ENCODE data around the gene MCC. TPM values are rescaled to one million over a fixed set of nuclear protein-coding genes. Genes with fewer than 3 reads are reported as not detected.

The MCC gene
- total RNA-seq, 1 donor from 2014 or later: 20.6 TPM

DNA sequence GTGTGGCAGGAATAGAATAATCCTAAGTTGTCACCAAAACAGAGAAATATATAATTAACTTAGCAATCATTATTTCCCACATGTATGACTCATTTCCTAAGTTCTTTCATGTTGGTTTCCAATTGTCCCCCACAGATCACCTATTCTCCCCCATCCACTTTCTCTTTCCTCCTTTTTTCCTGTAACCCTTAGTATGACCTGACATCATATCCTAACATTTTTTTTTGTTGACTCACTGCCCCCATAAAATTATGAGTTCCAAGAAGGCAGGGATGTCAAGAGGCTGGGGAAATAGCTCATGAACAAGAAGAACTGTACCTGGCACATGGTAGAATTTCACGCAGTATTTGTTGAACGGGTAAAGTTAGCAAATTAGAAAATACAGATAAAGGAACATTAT is 324.9 kb downstream of the MCC start:
- no peak for TF ChIP-seq CTCF (IDR thresholded peaks at IDR 0.05)
- Histone ChIP-seq H3K27me3 (ENCODE audit: low read depth) (no peaks in the 10 kb centered on the region), H3K4me1 (no peaks in the 10 kb centered on the region), H3K9me3 (no peaks in the 10 kb centered on the region), H3K36me3 (no peaks in the 10 kb centered on the region), H3K27ac (no peak overlapping the region), H3K4me3 (no peak overlapping the region)
- intact Hi-C loops (cut with DNase I): no loop called here
- DNase-seq (no peak), ATAC-seq (no peak)

DNA sequence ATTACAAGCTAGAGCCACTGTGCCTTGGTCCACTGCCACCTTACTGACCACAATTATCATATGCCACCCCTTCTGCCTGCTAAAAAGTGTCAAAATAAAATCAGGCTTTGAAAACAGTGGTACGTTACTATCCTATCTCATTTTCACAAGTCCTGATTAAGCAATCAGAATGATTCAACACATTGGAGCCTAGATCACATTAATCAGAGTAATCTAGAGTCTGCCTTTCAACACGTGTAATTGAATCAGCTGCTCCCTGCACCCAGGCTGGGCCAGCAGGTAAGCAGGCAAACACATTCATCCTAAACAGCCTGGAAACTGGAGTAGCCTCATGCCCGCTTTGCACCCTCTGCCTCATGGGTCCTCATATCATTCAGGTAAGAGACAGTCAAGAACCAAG is 325.5 kb downstream of the MCC start:
- no peak for TF ChIP-seq CTCF (IDR thresholded peaks at IDR 0.05)
- H3K4me1 ChIP-seq: no peaks in the 10 kb centered on the region
- H3K27ac ChIP-seq: no peak overlapping the region
- H3K4me3 ChIP-seq: no peak overlapping the region
- H3K27me3 ChIP-seq (ENCODE audit: low read depth): no peaks in the 10 kb centered on the region
- intact Hi-C loops (cut with DNase I): no loop called here
- DNase-seq (no peak), ATAC-seq (no peak)
- H3K9me3 ChIP-seq: no peaks in the 10 kb centered on the region
- H3K36me3 ChIP-seq: no peaks in the 10 kb centered on the region

DNA sequence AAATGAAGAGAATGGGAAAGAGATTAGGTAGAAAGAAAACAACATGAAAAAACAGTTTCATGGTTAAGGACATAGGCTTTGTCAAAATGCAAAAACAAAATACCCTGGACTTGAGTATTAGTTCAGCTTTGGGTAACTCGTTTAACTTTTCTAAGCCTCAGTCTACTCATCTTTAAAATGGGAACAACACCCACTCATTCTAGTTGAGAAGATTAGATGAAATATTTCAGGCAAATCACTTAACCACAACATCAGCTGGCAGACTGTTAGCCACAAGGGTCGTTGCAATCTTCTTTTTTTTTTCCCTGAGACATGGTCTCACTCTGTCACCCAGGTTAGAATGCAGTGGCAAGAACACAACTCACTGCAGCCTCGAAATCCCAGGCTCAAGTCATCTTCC is 326.0 kb downstream of the MCC start:
- Histone ChIP-seq H3K4me1 (no peaks in the 10 kb centered on the region), H3K4me3 (no peak overlapping the region), H3K36me3 (no peaks in the 10 kb centered on the region), H3K27me3 (ENCODE audit: low read depth) (no peaks in the 10 kb centered on the region), H3K9me3 (no peaks in the 10 kb centered on the region), H3K27ac (no peak overlapping the region)
- DNase-seq: no peak
- ATAC-seq: no peak
- no peak for TF ChIP-seq CTCF (IDR thresholded peaks at IDR 0.05)
- intact Hi-C loops (cut with DNase I): no loop called here

- ATAC-seq (no peak), DNase-seq (no peak)
- no peaks in the 10 kb centered on the region for H3K27me3 ChIP-seq (ENCODE audit: low read depth)
- H3K36me3 ChIP-seq: no peaks in the 10 kb centered on the region
- H3K4me3 ChIP-seq: no peak overlapping the region
- TF ChIP-seq CTCF (IDR thresholded peaks at IDR 0.05): no peak
- H3K27ac ChIP-seq: no peak overlapping the region
- no peaks in the 10 kb centered on the region for H3K9me3 ChIP-seq
- intact Hi-C loops (cut with DNase I): no loop called here
- no peaks in the 10 kb centered on the region for H3K4me1 ChIP-seq
Observed at GRCh38 chr5:113161806-113162205, 326.4 kb downstream of the MCC start.

GRCh38 chr5:113157886-113158285 is 330.4 kb downstream of the MCC start:
- no peak for TF ChIP-seq CTCF (IDR thresholded peaks at IDR 0.05)
- no peak overlapping the region for H3K4me3 ChIP-seq
- no peaks in the 10 kb centered on the region for H3K9me3 ChIP-seq
- H3K36me3 ChIP-seq: no peaks in the 10 kb centered on the region
- H3K27me3 ChIP-seq (ENCODE audit: low read depth): no peaks in the 10 kb centered on the region
- H3K27ac ChIP-seq: no peak overlapping the region
- H3K4me1 ChIP-seq: no peaks in the 10 kb centered on the region
- intact Hi-C loops (cut with DNase I): no loop called here
- ATAC-seq (no peak), DNase-seq (no peak)

GRCh38 chr5:113156271-113156877 is 331.9 kb downstream of the MCC start:
- no peak overlapping the region for H3K27ac ChIP-seq
- no peaks in the 10 kb centered on the region for H3K27me3 ChIP-seq (ENCODE audit: low read depth)
- H3K4me1 ChIP-seq: no peaks in the 10 kb centered on the region
- H3K4me3 ChIP-seq: no peak overlapping the region
- no peak for DNase-seq
- no peaks in the 10 kb centered on the region for H3K9me3 ChIP-seq
- intact Hi-C loops (cut with DNase I): no loop called here
- no peak for TF ChIP-seq CTCF (IDR thresholded peaks at IDR 0.05)
- no peak for ATAC-seq
- H3K36me3 ChIP-seq: no peaks in the 10 kb centered on the region
